Measurements from ENCODE around the gene SLC25A41. TPM values are rescaled to one million over a fixed set of nuclear protein-coding genes. Genes with fewer than 3 reads are reported as not detected.
"Not testable (repeated sequence)": the region's sequence is repeated elsewhere in the genome, so short reads cannot be mapped to it uniquely, and the experiment has no call there.

The SLC25A41 gene
- total RNA-seq, 2 experiments from 2014 or later = not detected

- intact Hi-C loops (cut with micrococcal nuclease) = no loop called here
- peaks cover 29% of the 10 kb centered on the region for H3K36me3 Mint-ChIP-seq
- ChIA-PET POLR2A (interaction anchor here (1.0 kb wide), 1 partner anchor 12 kb away, joined by 3 read pairs; the partner anchor contains the start of gene KHSRP), CTCF (interaction anchor here (0.6 to 1.8 kb wide), 4 partner anchors 12 to 104 kb away, joined by 3 to 5 read pairs (median 3); partner anchors contain the start of gene KHSRP)
- no peak overlapping the region for H3K4me3 Mint-ChIP-seq
- no peak overlapping the region for H3K27ac Mint-ChIP-seq
- no peaks in the 10 kb centered on the region for H3K4me1 Mint-ChIP-seq (ENCODE audit: low read depth)
- H3K9me3 Mint-ChIP-seq = no peaks in the 10 kb centered on the region
- H3K27me3 Mint-ChIP-seq = no peaks in the 10 kb centered on the region
- peak; percentile 67 for DNase-seq
Observed at GRCh38 chr19:6412447-6413091, 21.0 kb downstream of the SLC25A41 start.

- ChIA-PET POLR2A (interaction anchor here (1.0 kb wide), 1 partner anchor 13 kb away, joined by 3 read pairs; the partner anchor contains the start of gene KHSRP), CTCF (interaction anchor here (1.4 to 1.8 kb wide), 3 partner anchors 14 to 194 kb away, joined by 3 to 5 read pairs (median 3); no protein-coding TSS in a partner anchor)
- H3K27me3 Mint-ChIP-seq = no peaks in the 10 kb centered on the region
- no peak overlapping the region for H3K4me3 Mint-ChIP-seq
- H3K36me3 Mint-ChIP-seq = peaks cover 26% of the 10 kb centered on the region
- no peak overlapping the region for H3K27ac Mint-ChIP-seq
- intact Hi-C loops (cut with micrococcal nuclease) = no loop called here
- DNase-seq = no peak
- no peaks in the 10 kb centered on the region for H3K9me3 Mint-ChIP-seq
- no peaks in the 10 kb centered on the region for H3K4me1 Mint-ChIP-seq (ENCODE audit: low read depth)
Observed at GRCh38 chr19:6412061-6412446, 21.5 kb downstream of the SLC25A41 start.

- Mint-ChIP-seq H3K27ac (no peak overlapping the region), H3K4me3 (no peak overlapping the region), H3K4me1 (ENCODE audit: low read depth) (no peaks in the 10 kb centered on the region), H3K27me3 (no peaks in the 10 kb centered on the region), H3K36me3 (peaks cover 8% of the 10 kb centered on the region), H3K9me3 (no peaks in the 10 kb centered on the region)
- intact Hi-C loops (cut with micrococcal nuclease) = no loop called here
- DNase-seq = no peak
- POLR2A ChIA-PET = no interaction called here
- CTCF ChIA-PET = no interaction called here
Observed at GRCh38 chr19:6409346-6409745, 24.2 kb downstream of the SLC25A41 start.

GRCh38 chr19:6406401-6406800, 27.2 kb downstream of the SLC25A41 start:
- H3K4me1 Mint-ChIP-seq (ENCODE audit: low read depth) = no peaks in the 10 kb centered on the region
- POLR2A ChIA-PET = no interaction called here
- DNase-seq = no peak
- H3K27ac Mint-ChIP-seq = no peak overlapping the region
- H3K27me3 Mint-ChIP-seq = no peaks in the 10 kb centered on the region
- no peaks in the 10 kb centered on the region for H3K36me3 Mint-ChIP-seq
- CTCF ChIA-PET = no interaction called here
- H3K9me3 Mint-ChIP-seq = no peaks in the 10 kb centered on the region
- intact Hi-C loops (cut with micrococcal nuclease) = no loop called here
- H3K4me3 Mint-ChIP-seq = no peak overlapping the region

GRCh38 chr19:6402837-6403608, 30.5 kb downstream of the SLC25A41 start:
- no peak overlapping the region for H3K27ac Mint-ChIP-seq
- intact Hi-C loops (cut with micrococcal nuclease) = no loop called here
- H3K4me3 Mint-ChIP-seq = no peak overlapping the region
- no peak for DNase-seq
- no peaks in the 10 kb centered on the region for H3K27me3 Mint-ChIP-seq
- no peaks in the 10 kb centered on the region for H3K4me1 Mint-ChIP-seq (ENCODE audit: low read depth)
- H3K36me3 Mint-ChIP-seq = no peaks in the 10 kb centered on the region
- ChIA-PET CTCF (no interaction called here), POLR2A (interaction anchor here (0.6 kb wide), 1 partner anchor 286 kb away, joined by 3 read pairs; no protein-coding TSS in a partner anchor)
- no peaks in the 10 kb centered on the region for H3K9me3 Mint-ChIP-seq

GRCh38 chr19:6402058-6402457, 31.5 kb downstream of the SLC25A41 start:
- H3K27ac Mint-ChIP-seq = no peak overlapping the region
- intact Hi-C loops (cut with micrococcal nuclease) = no loop called here
- no peaks in the 10 kb centered on the region for H3K36me3 Mint-ChIP-seq

GRCh38 chr19:6400062-6400944, 33.3 kb downstream of the SLC25A41 start:
- H3K9me3 Mint-ChIP-seq; H3K27ac Mint-ChIP-seq; DNase-seq; CTCF ChIA-PET; intact Hi-C loops (cut with micrococcal nuclease); H3K36me3 Mint-ChIP-seq; H3K27me3 Mint-ChIP-seq; H3K4me1 Mint-ChIP-seq (ENCODE audit: low read depth); H3K4me3 Mint-ChIP-seq; POLR2A ChIA-PET: not testable (repeated sequence)

More at GRCh38 chr19:6402058-6402457, 31.5 kb downstream of the SLC25A41 start:
- CTCF ChIA-PET = no interaction called here
- H3K4me3 Mint-ChIP-seq = no peak overlapping the region
- POLR2A ChIA-PET = no interaction called here
- H3K4me1 Mint-ChIP-seq (ENCODE audit: low read depth) = no peaks in the 10 kb centered on the region
- no peaks in the 10 kb centered on the region for H3K9me3 Mint-ChIP-seq
- no peak for DNase-seq
- no peaks in the 10 kb centered on the region for H3K27me3 Mint-ChIP-seq

GRCh38 chr19:6396305-6396704, 37.3 kb downstream of the SLC25A41 start:
- no peak overlapping the region for H3K27ac Mint-ChIP-seq
- H3K36me3 Mint-ChIP-seq = peaks cover 9% of the 10 kb centered on the region
- no peak overlapping the region for H3K4me3 Mint-ChIP-seq
- H3K9me3 Mint-ChIP-seq = no peaks in the 10 kb centered on the region
- H3K4me1 Mint-ChIP-seq (ENCODE audit: low read depth) = peaks cover 20% of the 10 kb centered on the region
- POLR2A ChIA-PET = no interaction called here
- intact Hi-C loops (cut with micrococcal nuclease) = no loop called here
- H3K27me3 Mint-ChIP-seq = no peaks in the 10 kb centered on the region
- CTCF ChIA-PET = no interaction called here
- no peak for DNase-seq

- Mint-ChIP-seq H3K4me1 (ENCODE audit: low read depth) (peaks cover 24% of the 10 kb centered on the region), H3K27ac (peak overlapping the region; percentile 15), H3K9me3 (no peaks in the 10 kb centered on the region), H3K36me3 (peaks cover 15% of the 10 kb centered on the region), H3K4me3 (peak overlapping the region; percentile 25), H3K27me3 (no peaks in the 10 kb centered on the region)
- CTCF ChIA-PET = no interaction called here
- intact Hi-C loops (cut with micrococcal nuclease) = no loop called here
- POLR2A ChIA-PET = no interaction called here
- no peak for DNase-seq
Observed at GRCh38 chr19:6394831-6395230, 38.7 kb downstream of the SLC25A41 start.

GRCh38 chr19:6393983-6394412, 39.6 kb downstream of the SLC25A41 start:
- no peaks in the 10 kb centered on the region for H3K27me3 Mint-ChIP-seq
- intact Hi-C loops (cut with micrococcal nuclease) = loop anchor here (1.0 to 2.0 kb wide), 4 partner anchors 21 to 67 kb away; partner anchors contain the start of gene CLPP
- DNase-seq = no peak
- H3K36me3 Mint-ChIP-seq = peaks cover 17% of the 10 kb centered on the region
- H3K9me3 Mint-ChIP-seq = no peaks in the 10 kb centered on the region
- H3K4me1 Mint-ChIP-seq (ENCODE audit: low read depth) = peaks cover 24% of the 10 kb centered on the region
- ChIA-PET CTCF (interaction anchor here (0.8 kb wide), 1 partner anchor 31 kb away, joined by 3 read pairs; the partner anchor contains the start of gene KHSRP), POLR2A (interaction anchor here (1.0 to 1.5 kb wide), 4 partner anchors 17 to 87 kb away, joined by 3 to 6 read pairs (median 3); partner anchors contain the start of gene DENND1C)
- peak overlapping the region; percentile 93 for H3K27ac Mint-ChIP-seq
- peak overlapping the region; percentile 94 for H3K4me3 Mint-ChIP-seq

- no peaks in the 10 kb centered on the region for H3K27me3 Mint-ChIP-seq
- H3K4me1 Mint-ChIP-seq (ENCODE audit: low read depth) = peaks cover 24% of the 10 kb centered on the region
- H3K27ac Mint-ChIP-seq = peak within 1 kb of the TSS; percentile 93
- DNase-seq = peak; percentile 94
- intact Hi-C loops (cut with micrococcal nuclease) = loop anchor here (1.0 to 2.0 kb wide), 4 partner anchors 20 to 67 kb away; partner anchors contain the start of gene CLPP
- CTCF ChIA-PET = interaction anchor here (0.8 kb wide), 1 partner anchor 31 kb away, joined by 3 read pairs; the partner anchor contains the start of gene KHSRP
- POLR2A ChIA-PET = interaction anchor here (0.6 to 1.5 kb wide), 6 partner anchors 18 to 88 kb away, joined by 3 to 6 read pairs (median 3); partner anchors contain the start of genes ALKBH7, DENND1C and KHSRP
- peak within 1 kb of the TSS; percentile 94 for H3K4me3 Mint-ChIP-seq
- H3K9me3 Mint-ChIP-seq = no peaks in the 10 kb centered on the region
- H3K36me3 Mint-ChIP-seq = peaks cover 21% of the 10 kb centered on the region
Observed at GRCh38 chr19:6393074-6393982, 40.2 kb downstream of the SLC25A41 start, which contains the start of gene GTF2F1. TSS of gene GTF2F1 (minus strand) at chr19:6393164. CDS start at chr19:6392995, 169 bp downstream.

All from activated CD4-positive, alpha-beta memory T cell treated with anti-CD3 and anti-CD28 coated beads for 36 hours (primary cell).